HG02885 (cell line): ENCODE measurements around the gene ZCCHC12.

ENCODE experiments used
- ATAC-seq: cut with Tn5 transposase; IDR thresholded peaks from one replicate; pipeline ENCODE4 v1.9.1; 2021; ENCODE audit warnings: mild to moderate bottlenecking; ENCODE audit not compliant: unreplicated experiment, poor library complexity

Gene ZCCHC12

GRCh38 chrX:118865231-118865630 lies 41.6 kb downstream of the ZCCHC12 start:
- no peak for ATAC-seq

GRCh38 chrX:118867251-118867650 lies 43.6 kb downstream of the ZCCHC12 start:
- no peak for ATAC-seq

- no peak for ATAC-seq
These were observed 48.5 kb downstream of the ZCCHC12 start for GRCh38 chrX:118872102-118872566.
